Caco-2 (cell line): Measurements from ENCODE around the gene GAB2. TPM values are rescaled to one million over a fixed set of nuclear protein-coding genes. Genes with fewer than 3 reads are reported as not detected.
A peak's percentile ranks its signal among the peaks of the same experiment; 100 is the strongest.

Experiments used
- BruUV-seq: library from RNA; stranded (reverse); fragments of 400-500 nt; replicated peaks from 2 replicates; lab custom pipeline; 2021; lab: Mats Ljungman, UMichigan
- CTCF ChIA-PET: fragments of 300-600 bp; sonication (Branson Sonifier 250); formaldehyde crosslinking; loops from one replicate; lab custom pipeline; 2022; ENCODE audit warnings: antibody characterized with exemption; lab: Charles Lee
- POLR2A ChIA-PET: fragments of 300-600 bp; sonication (Branson Sonifier 250); formaldehyde crosslinking; loops from one replicate; lab custom pipeline; 2022; ENCODE audit warnings: antibody characterized with exemption; lab: Charles Lee
- DNase-seq, 2 experiments: peaks; one replicate each; pipeline versions ENCODE4 v3.0.0 to v3.0.0-alpha.2; 2020 to 2022
- H3K27me3 ChIP-seq: replicated peaks from 2 replicates; pipeline ENCODE4 v1.6.0; 2011; ENCODE audit warnings: low read length; ENCODE audit not compliant: control insufficient read depth, insufficient read depth
- H3K36me3 ChIP-seq: 2 replicates; pipeline ENCODE4 v1.5.1; 2011; ENCODE audit warnings: low read length; ENCODE audit not compliant: control insufficient read depth, insufficient read depth
- H3K4me1 ChIP-seq: fragments of 250-450 bp; sonication (Bioruptor Pico); 2 replicates; pipeline ENCODE4 v1.5.1; 2020; ENCODE audit warnings: mild to moderate bottlenecking
- H3K4me3 ChIP-seq: 2 replicates; pipeline ENCODE4 v1.5.1; 2011; ENCODE audit warnings: low read depth, mild to moderate bottlenecking, control low read depth, low read length
- H3K9me3 ChIP-seq: fragments of 250-450 bp; sonication (Bioruptor Pico); 2 replicates; pipeline ENCODE4 v1.5.1; 2020; ENCODE audit warnings: mild to moderate bottlenecking, moderate library complexity
- H3K27ac Mint-ChIP-seq: one replicate; pipeline ENCODE4 v1.8.0; 2022; ENCODE audit warnings: mixed read lengths; ENCODE audit not compliant: unreplicated experiment
- H3K27me3 Mint-ChIP-seq: one replicate; pipeline ENCODE4 v1.8.0; 2022; ENCODE audit warnings: mixed read lengths; ENCODE audit not compliant: insufficient read depth, unreplicated experiment
- H3K36me3 Mint-ChIP-seq: one replicate; pipeline ENCODE4 v1.8.0; 2022; ENCODE audit warnings: mild to moderate bottlenecking, mixed read lengths; ENCODE audit not compliant: insufficient read depth, unreplicated experiment
- H3K4me1 Mint-ChIP-seq: one replicate; pipeline ENCODE4 v1.8.0; 2022; ENCODE audit warnings: low read depth, mixed read lengths; ENCODE audit not compliant: unreplicated experiment
- H3K4me3 Mint-ChIP-seq: one replicate; pipeline ENCODE4 v1.8.0; 2022; ENCODE audit warnings: mild to moderate bottlenecking, moderate library complexity, mixed read lengths; ENCODE audit not compliant: unreplicated experiment
- H3K9me3 Mint-ChIP-seq: one replicate; pipeline ENCODE4 v1.8.0; 2022; ENCODE audit warnings: mixed read lengths; ENCODE audit not compliant: unreplicated experiment
- CTCF ChIP-seq, 2 experiments: fragments of 200-600 bp in 1 of 2; IDR thresholded peaks; 1 replicate in 1 of 2; 2 replicates in 1 of 2; pipeline versions ENCODE4 v1.5.1 to v1.8.0; 2011 to 2022; ENCODE audit warnings: antibody characterized with exemption in 1 of 2, control low read depth in 1 of 2, inconsistent platforms in 1 of 2, low read depth in 1 of 2, low read length in 1 of 2, mild to moderate bottlenecking in 1 of 2, moderate library complexity in 1 of 2; ENCODE audit not compliant: insufficient read depth in 1 of 2, severe bottlenecking in 1 of 2, unreplicated experiment in 1 of 2
- intact Hi-C: fragments of 100-400 bp; cut with micrococcal nuclease; formaldehyde crosslinking; loops from one replicate; pipeline ENCODE4 v1.10.0; 2022; ENCODE audit not compliant: unreplicated experiment
- total RNA-seq: library from RNA; stranded (reverse); gene quantifications from 2 replicates; pipeline ENCODE4 v1.2.3, GENCODE V29; 2022

The GAB2 gene
- total RNA-seq, 1 experiment from 2014 or later = 67.3 TPM

- POLR2A ChIA-PET = no interaction called here
- H3K9me3 ChIP-seq = peaks cover 6% of the 10 kb centered on the region; the same call in 1 of the 2 replicates
- Mint-ChIP-seq H3K27me3 (no peaks in the 10 kb centered on the region), H3K36me3 (peaks cover 36% of the 10 kb centered on the region), H3K4me1 (peaks cover 39% of the 10 kb centered on the region), H3K27ac (no peak overlapping the region), H3K4me3 (no peak overlapping the region), H3K9me3 (peaks cover 22% of the 10 kb centered on the region)
- DNase-seq = no peak
- H3K36me3 ChIP-seq = no peaks in the 10 kb centered on the region
- H3K27me3 ChIP-seq = no peaks in the 10 kb centered on the region
- peaks cover 24% of the 10 kb centered on the region for H3K4me1 ChIP-seq
- intact Hi-C loops = no loop called here
- no peak overlapping the region for H3K4me3 ChIP-seq
- CTCF ChIA-PET = no interaction called here
- no peak for TF ChIP-seq CTCF (IDR thresholded peaks at IDR 0.05; ENCODE audit: insufficient read depth in 1 of 2, low read depth in 1 of 2, low read length in 1 of 2, severe bottlenecking in 1 of 2, unreplicated experiment in 1 of 2)
- no TSS peak for BruUV-seq
Observed at GRCh38 chr11:78338702-78339101, 78.9 kb downstream of the GAB2 start.

- Histone ChIP-seq H3K27me3 (no peaks in the 10 kb centered on the region), H3K36me3 (no peaks in the 10 kb centered on the region), H3K4me3 (no peak overlapping the region), H3K9me3 (peaks cover 6% of the 10 kb centered on the region; the same call in 1 of the 2 replicates), H3K4me1 (peaks cover 29% of the 10 kb centered on the region)
- Mint-ChIP-seq H3K27ac (no peak overlapping the region), H3K36me3 (peaks cover 36% of the 10 kb centered on the region), H3K4me1 (peaks cover 41% of the 10 kb centered on the region), H3K27me3 (no peaks in the 10 kb centered on the region), H3K9me3 (peaks cover 22% of the 10 kb centered on the region), H3K4me3 (no peak overlapping the region)
- CTCF ChIA-PET = no interaction called here
- DNase-seq = no peak
- no TSS peak for BruUV-seq
- intact Hi-C loops = no loop called here
- POLR2A ChIA-PET = no interaction called here
- TF ChIP-seq CTCF (IDR thresholded peaks at IDR 0.05; ENCODE audit: insufficient read depth in 1 of 2, low read depth in 1 of 2, low read length in 1 of 2, severe bottlenecking in 1 of 2, unreplicated experiment in 1 of 2) = no peak
Observed at GRCh38 chr11:78338138-78338537, 79.5 kb downstream of the GAB2 start.

GRCh38 chr11:78337554-78337924, 80.1 kb downstream of the GAB2 start:
- Histone ChIP-seq H3K4me3 (no peak overlapping the region), H3K4me1 (peaks cover 35% of the 10 kb centered on the region), H3K27me3 (no peaks in the 10 kb centered on the region), H3K9me3 (peaks cover 6% of the 10 kb centered on the region; the same call in 1 of the 2 replicates), H3K36me3 (no peaks in the 10 kb centered on the region)
- intact Hi-C loops = no loop called here
- H3K27ac Mint-ChIP-seq = peak overlapping the region; percentile 60
- POLR2A ChIA-PET = no interaction called here
- no peak for TF ChIP-seq CTCF (IDR thresholded peaks at IDR 0.05; ENCODE audit: insufficient read depth in 1 of 2, low read depth in 1 of 2, low read length in 1 of 2, severe bottlenecking in 1 of 2, unreplicated experiment in 1 of 2)
- TSS peak; percentile 90 for BruUV-seq
- H3K4me3 Mint-ChIP-seq = no peak overlapping the region
- CTCF ChIA-PET = no interaction called here
- no peaks in the 10 kb centered on the region for H3K27me3 Mint-ChIP-seq
- H3K9me3 Mint-ChIP-seq = peaks cover 22% of the 10 kb centered on the region
- H3K36me3 Mint-ChIP-seq = peaks cover 36% of the 10 kb centered on the region
- DNase-seq = no peak
- H3K4me1 Mint-ChIP-seq = peaks cover 44% of the 10 kb centered on the region
